ENCODE data around the gene PHB1.
A peak's percentile ranks its signal among the peaks of the same experiment; 100 is the strongest.
"Not testable (repeated sequence)": the region's sequence is repeated elsewhere in the genome, so short reads cannot be mapped to it uniquely, and the experiment has no call there.

PHB1 gene

DNA sequence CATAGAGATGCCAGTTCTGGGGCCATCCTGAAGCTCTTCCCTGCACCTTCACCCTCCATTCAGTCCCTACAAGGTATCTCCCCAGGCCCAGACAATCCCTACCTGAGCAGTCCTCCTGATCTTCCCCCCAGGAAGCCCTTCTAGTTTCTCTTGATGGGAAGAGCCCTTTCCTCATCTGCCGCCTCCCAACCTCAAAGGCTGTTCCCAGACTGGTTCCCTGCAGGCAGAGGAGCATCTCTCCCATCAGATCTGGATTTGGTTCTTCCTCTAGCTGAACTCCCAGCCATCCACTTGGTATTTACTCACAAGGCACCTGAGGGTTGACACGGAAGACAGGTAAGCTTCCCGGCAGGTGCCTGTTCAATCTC, 24.6 kb upstream of the PHB1 start:
- DNase-seq = no peak

DNA sequence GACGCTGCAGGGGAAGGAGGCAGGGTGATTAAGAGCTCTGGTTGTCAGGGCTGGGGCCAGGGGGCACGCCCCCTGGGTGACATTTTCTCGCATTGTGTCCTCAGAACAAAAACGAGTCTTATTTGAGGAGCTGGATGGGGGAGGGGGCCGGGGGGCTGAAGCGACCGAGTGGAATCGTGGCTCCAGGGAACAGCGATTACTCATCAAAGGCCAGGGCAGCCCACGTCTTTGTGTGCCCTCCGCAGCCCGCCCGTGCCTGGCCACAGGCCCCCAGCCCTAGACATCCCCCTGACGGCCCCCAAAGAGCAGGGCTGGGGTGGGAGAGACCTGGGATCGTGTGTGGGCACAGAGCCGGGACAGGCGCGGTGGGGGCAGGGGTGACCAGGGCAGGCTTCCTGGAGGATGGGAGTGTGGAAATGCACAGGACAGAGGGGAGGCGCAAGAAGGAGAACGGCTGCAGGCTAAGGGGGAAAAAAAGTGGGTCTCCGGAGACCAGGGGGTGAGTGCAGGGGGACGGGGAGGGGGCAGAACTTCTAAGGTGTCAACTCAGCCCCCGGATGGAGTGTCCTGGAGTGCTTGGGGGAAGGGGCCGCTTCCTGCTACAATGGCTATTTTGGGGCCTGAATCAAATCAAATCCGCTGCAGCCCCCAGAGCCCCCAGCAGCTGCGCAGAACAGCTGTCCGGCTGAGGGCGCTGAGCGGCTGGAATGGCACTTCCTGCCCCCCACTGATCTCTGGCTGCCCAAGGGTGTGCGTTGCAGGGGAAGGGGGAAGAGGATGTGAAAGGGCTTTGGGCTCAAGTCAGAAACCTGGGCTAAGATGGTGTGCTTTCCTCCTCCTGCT, 24.0 kb upstream of the PHB1 start:
- DNase-seq = no peak

DNA sequence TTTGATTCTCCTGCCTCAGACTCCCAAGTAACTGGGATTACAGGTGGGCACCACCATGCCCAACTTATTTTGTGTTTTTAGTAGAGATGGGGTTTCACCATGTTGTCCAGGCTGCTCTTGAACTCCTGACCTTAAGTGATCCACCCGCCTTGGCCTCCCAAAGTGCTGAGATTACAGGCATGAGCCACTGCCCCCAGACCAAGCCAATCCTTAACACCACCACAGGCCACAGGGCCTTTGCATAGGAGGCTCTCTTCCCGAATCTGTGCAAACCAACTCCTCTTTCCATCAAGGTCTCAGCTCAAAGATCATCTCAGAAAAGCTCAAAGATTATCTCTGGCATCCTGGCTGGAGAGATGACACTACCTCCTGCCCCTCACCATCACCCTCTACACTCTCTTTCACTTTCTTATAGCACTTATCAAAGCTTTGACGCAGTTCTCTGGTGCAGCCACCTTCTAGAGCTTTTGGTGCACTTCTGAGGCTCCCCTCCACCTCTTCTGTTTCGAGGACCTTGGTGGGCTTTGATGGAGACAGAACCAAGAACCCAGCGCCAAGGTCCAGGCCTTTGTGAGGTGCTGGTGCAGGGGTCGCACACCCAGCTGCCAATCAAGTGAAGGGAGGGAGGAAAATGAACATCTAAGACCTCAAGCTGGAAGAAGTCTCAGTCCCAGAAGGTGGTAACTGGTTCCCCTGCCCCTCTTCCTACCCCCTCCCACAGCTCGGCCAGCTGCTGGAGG, 23.2 kb upstream of the PHB1 start:
- DNase-seq = no peak

DNA sequence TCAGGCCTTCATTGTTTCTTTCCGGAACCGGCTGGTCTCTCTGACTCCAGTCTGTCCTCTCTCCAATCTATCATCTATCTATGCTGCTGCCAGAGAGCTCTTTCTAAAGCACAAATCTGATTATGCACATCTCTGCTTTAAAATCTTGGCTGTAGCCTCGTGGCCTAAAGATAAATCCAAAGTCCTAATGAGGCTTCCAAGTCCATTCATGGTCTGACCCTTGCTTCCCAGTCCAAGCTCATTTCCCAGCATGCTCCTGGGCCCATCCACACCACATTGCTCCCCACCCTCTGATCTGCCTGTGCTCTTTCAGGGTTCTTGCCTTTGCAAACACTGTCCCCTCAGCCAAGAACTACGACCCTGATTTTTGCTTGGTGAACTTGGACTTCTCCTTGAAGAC, 21.5 kb upstream of the PHB1 start:
- DNase-seq = no peak

DNA sequence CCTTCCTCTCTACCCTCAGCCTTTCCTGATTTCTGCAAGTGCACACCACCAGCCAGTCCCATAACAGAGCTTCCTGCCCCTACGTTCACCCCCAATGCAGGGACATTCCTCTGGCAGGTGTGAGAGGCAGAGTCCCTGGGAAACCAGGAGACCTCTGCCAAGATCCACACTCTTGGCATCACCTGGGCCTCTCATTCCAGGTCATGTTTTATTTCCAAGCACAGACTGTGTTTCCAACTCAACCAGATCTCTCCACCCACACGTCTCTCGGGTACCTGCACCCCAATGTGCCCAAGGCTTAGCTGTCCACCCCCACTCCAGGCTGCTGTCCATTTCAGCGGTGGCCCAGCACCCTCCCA, 21.0 kb upstream of the PHB1 start:
- DNase-seq = no peak

DNA sequence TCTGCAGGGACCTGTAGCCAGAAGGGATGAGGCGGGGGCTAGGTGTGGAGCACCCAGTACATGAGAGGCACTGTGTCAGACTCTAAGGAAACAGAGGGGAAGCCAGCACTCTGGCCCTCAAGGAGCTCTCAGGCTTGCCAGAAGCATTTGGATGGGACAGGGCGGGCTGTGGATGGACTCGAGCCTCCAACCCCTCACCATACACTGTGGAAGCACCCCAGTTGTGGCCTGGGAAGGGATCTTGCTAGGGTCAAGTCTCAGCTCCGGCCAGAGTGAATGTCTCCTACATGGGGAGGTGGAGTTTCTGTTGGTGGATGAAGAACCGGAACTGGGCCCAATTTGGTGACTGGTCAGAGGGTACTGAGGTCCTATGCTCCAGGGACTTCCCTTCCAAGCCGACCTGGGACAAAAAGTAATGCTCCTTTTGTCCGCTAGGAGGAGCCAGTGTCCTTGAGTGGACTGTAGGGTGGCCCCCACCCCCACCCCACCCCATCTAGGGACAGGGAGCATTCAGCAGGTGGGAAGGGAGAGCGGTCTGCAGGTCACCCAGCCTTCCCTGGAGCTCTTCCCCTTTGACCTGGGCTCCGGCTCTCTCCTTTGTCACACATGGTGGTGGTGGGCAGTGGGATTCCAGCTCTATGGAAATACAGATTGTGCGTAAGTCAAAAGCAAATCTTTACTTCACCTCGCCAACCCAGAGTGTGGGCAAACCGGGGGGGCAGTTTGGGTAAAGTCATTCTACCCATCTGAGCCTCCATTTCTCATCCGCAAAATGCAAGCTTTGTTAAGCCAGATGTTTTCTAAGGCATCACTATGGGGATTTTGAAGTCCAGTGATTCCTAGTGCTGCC, 20.4 kb upstream of the PHB1 start:
- peak in 1 of 4 experiments; percentile 17 for DNase-seq

DNA sequence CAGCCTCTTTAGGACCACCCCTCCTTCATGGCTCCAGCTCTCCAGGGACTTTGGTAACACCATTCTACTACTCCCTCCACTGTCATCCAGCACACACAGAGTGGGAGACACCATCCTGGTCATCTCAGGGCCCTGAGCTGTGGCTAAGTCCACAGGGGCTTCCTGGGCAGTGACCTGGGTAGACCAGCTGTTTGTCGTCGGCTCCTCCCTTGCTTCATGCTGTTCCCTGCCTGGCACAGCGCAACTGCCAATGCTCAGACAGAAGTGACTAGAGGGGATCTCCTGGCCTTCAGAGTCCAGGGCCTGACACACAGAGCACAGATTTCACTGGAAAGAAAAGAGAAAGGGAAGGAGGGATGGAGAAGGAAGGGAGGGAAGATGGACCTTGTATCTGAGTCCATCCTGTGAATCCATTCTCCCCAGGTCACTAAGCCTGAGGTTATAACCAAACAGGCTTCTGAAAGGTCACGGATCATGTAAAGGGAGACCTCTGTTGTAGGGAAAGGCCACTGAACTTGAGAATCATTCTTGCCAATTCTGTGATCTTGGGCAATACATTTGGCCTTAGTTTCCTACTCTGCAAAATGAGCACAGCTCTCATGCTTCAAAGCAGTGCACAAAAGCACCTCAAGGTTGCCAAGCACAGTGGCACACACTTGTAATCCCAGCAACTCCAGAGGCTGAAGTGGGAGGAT, 18.5 kb upstream of the PHB1 start:
- no peak for DNase-seq

DNA sequence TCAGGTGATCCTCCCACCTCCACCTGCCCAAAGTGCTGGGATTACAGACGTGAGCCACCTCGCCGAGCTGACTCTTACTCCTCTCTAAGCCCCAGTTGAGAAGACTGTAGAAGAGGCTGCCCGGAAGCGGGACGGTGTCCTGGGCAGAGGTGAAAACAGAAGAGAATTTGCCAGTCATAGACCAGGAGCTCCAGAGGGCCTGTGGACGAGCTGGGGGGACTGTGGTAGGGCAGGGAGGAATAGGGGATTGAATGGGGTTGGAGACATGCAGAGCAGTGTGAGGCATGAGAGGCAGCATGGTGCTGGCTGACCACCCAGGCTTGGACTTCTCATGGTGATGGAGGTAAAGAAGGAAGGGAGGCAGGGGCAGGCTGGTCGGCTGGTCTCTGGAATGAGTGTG, 17.1 kb upstream of the PHB1 start:
- DNase-seq = no peak

DNA sequence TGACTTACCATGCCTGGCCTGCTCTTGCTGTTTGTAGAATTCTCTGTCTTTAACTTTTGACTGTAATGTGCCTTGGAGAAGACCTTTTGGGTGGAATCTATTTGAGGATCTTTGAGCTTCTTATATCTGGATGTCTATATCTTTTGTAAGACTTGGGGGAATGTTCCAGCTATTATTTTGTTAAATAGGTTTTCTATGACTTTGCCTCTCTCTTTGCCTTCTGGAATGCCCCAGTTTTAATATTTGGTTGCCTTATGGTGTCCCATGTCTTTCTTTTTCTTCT, 10.3 kb upstream of the PHB1 start:
- DNase-seq = no peak

DNA sequence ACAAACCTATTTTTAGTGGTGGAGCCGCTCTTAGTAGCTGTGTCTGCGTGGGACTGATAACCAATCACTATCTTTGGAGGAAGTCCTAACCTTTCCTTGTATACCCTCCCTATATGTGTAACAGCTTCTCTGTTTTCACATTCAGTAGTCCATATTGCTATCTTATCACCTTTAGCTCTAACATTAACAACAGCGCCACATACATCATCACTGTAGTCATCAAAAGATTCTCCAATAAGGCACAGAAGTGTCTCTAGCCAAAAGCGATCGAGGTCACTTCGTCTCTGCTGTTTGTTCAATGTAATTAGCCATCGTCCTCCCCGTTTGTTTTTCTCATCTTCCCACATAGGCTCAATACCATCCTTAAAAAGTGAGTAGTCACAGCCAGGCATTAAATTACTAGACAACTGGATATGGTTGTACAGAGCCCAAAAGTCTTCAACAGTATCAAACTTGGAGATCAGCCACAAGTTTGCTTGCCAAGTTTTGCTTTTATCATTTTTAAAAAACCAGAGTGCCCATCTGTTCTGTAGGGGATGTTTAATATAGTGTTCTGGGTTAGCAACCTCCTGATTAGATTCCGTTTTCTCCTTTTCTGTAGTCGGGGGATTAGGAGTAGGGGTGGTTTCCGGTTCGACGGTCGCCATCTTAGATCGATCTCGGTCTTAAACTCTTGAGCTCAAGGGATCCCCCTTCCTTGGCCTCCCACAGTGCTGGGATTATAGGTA, 9.8 kb upstream of the PHB1 start:
- not testable (repeated sequence) for DNase-seq

DNA sequence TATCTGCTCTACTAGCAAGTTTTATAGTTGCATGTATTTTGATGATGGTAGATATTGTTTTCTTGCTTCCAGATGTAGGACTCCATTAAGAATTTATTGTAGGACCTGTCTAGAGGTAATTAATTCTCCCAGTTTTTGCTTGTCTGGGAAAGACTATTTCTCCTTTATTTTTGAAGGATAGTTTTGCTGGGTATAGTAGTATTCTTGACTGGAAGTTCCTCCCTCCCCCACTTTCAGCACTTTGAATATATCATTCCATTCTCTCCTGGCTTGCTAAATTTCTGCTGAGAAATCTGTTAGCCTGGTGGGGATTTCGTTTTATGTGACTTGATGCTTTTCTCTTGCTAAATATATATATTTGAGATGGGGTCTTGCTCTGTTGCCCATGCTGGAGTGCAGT, 8.0 kb upstream of the PHB1 start:
- no peak for DNase-seq

DNA sequence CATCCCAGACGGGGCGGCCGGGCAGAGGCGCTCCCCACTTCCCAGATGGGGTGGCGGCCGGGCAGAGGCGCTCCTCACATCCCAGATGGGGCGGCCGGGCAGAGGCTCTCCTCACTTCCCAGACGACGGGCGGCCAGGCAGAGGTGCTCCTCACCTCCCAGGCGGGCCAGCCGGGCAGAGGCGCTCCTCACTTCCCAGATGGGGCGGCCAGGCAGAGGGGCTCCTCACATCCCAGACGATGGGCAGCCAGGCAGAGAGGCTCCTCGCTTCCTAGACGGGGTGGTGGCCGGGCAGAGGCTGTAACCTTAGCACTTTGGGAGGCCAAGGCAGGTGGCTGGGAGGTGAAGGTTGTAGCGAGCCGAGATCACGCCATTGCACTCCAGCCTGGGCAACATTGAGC, 5.1 kb upstream of the PHB1 start:
- DNase-seq = not testable (repeated sequence)

DNA sequence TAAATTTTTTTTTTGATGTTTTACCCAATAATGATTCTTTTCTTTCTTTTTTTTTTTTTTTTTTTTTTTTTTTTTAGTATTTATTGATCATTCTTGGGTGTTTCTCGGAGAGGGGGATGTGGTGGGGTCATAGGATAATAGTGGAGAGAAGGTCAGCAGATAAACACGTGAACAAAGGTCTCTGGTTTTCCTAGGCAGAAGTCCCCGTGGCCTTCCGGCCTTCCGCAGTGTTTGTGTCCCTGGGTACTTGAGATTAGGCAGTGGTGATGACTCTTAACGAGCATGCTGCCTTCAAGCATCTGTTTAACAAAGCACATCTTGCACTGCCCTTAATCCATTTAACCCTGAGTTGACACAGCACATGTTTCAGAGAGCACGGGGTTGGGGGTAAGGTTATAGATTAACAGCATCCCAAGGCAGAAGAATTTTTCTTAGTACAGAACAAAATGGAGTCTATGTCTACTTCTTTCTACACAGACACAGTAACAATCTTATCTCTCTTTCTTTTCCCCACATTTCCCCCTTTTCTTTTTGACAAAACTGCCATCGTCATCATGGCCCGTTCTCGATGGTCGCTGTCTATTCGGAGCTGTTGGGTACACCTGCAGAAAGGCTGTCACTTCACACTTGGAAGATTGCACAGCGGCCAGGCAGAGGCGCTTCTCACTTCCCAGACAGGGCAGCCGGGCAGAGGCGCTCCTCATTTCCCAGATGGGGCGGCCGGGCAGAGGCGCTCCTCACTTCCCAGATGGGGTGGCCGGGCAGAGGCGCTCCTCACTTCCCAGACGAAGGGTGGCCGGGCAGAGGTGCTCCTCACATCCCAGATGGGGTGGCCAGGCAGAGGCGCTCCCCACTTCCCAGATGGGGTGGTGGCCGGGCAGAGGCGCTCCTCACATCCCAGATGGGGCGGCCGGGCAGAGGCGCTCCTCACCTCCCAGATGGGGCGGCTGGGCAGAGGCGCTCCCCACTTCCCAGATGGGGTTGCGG, 4.4 kb upstream of the PHB1 start:
- not testable (repeated sequence) for DNase-seq

DNA sequence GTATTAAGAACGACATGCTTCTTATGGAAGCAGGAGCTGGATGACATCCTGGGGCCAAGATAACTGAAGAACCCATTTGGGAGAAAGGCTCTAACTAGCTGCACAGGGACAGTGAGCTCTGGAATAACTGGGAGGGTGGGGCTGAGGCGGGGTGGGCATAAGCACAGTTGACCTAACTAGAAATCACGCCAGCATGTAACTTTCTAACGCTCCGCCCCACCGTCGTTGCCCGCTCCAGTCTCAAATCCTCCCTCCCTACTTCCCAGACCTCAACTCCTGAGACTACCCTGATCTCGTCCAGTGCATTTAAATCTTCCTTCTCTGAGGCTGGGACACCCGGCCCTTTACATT, 436 bp downstream of the PHB1 start:
- DNase-seq = no peak

DNA sequence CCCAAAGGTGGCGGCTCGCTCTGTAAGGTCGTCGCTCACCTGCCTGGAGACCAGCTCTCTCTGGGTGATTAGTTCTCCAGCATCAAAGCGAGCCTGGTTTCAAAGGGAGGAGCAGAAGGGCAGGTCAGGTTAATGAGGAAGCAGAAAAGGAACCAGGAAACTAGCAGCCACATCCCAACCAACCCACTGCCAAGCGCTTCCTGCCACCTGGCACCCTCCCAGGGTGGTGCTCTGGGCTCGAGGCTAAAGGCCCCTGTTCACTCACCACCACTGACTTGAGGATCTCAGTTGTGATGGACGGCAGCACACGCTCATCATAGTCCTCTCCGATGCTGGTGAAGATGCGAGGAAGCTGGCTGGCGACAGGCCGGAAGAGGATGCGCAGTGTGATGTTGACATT, 5.6 kb downstream of the PHB1 start:
- DNase-seq = no peak

DNA sequence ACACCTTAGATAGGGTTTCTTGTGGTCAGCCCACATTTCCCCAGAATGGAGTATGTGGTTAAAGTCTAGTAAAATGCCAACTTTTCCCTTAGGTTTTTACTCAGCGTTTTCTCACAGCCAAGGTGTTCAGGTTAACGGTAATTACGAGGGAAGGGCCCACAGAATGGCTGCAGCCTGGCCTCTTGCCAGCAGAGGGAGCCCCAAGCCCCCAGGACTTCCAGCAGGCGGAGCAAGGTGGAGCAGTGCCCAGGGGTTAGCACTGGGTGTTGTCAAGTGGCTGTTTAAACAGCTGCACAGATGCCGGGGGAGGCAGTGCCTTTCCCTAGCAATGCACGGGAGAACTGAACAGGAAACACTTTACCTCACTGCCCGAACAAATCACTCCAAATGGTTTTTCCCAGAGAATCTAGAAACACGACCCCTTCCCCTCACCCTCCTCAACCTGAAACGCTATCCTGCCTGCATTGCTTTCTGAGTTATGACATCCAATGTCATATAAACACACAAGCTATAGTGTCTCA, 6.6 kb downstream of the PHB1 start:
- peak; percentile 61 to 78 (median 64) for DNase-seq

DNA sequence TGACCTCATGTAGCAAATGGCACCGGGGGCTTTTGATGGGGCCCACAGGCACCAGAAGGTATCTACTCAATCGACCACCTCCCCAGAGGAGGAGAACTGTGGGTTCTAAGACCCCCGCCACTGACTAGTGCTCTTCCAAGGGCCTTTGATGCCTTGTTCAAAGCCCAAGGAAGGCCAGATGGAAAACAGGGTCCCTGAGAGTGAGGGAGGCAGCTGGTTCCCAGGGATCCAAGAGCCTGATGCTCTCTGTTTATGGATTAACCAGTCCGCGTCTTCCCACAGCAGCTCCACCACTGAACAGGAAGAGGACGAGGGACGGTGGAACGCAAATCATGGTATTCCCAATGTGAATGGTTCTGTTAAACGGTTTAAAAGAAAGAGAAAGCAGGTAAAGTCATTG, 7.6 kb downstream of the PHB1 start:
- DNase-seq = no peak

DNA sequence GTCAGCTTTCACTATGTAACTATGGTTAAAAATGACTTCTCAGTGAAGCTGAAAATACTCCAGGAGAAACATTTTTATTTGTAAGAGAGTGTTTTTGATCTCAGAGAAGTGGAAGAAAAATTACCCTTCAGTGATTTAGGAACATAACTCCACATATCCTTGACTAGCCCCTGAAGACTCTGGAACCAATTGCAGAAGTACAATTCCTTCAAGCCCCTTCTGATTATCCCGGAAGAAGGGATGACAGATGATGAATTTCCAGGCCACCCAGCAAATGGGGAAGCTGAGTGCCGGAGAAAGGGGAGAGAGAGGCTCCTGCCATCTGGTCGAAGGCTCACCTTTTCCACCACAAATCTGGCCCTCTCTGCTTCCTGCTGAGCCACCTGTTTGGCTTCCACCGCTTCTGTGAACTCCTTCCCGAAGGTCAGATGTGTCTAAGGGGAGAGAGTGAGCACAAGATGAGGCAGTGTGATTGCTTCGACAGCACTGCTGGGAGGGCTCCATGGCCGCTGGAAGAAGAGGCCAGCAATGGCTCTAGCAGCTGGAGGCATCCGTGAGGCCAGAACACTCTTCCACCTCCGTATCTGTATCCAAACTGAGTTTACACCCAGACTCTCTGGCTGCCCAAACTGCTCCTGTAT, 8.1 kb downstream of the PHB1 start:
- no peak for DNase-seq

DNA sequence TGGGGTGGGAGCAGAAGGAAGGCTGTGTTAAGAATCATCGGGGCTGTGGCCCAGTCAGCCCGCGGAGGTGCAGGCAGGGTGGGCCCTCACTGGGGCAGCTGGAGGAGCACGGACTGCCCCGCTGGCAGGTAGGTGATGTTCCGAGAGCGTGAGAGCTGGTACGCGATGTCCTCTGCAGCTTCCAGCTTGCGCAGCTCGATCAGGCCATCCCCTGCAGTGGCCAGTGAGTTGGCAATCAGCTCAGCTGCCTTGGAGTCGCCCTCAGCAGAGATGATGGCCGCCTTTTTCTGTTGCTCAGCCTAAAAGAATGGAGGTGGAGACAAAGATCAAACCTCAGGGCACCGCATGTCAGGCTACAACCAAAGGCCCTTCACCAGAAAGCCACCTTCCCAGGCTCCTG, 9.8 kb downstream of the PHB1 start:
- no peak for DNase-seq

DNA sequence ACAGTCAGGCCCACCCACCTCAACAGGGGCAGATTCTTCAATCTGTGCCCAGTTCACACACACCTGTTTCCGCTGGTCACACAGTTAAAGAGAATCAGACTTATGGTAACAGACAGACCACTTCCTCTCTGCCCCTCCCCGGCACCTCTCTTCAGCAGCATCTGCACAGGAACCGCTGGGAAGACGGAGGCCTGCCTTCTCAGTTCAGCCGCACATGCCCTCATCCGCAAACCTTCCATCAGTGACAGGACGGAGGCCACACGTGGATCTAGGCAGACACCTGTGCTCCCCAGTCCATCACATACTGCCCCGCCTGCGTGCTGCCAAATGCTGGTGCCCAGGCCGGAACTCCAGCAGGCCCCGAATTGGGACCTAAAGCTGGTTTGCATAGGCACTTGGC, 10.3 kb downstream of the PHB1 start:
- no peak for DNase-seq
